Transverse colon (tissue), 4 donors: ENCODE measurements around the gene SNRK. TPM values are rescaled to one million over a fixed set of nuclear protein-coding genes. Genes with fewer than 3 reads are reported as not detected.

ENCODE experiments used
- DNase-seq: peaks from one replicate; pipeline ENCODE4 v3.0.0-alpha.2; 2019
- H3K27ac ChIP-seq, 4 donors: fragments of 200-600 bp; sonication (generic); 2 replicates each; pipeline ENCODE4 v1.5.1; 2016 to 2018; ENCODE audit warnings: inconsistent platforms in 4 of 4
- H3K27me3 ChIP-seq: fragments of 200-600 bp; sonication (generic); 2 replicates; pipeline ENCODE4 v1.5.1; 2017; ENCODE audit warnings: inconsistent platforms
- H3K36me3 ChIP-seq, 4 donors: fragments of 200-600 bp; sonication (generic); 2 replicates each; pipeline ENCODE4 v1.5.1; 2017 to 2019; ENCODE audit warnings: inconsistent platforms in 4 of 4
- H3K4me1 ChIP-seq, 4 donors: fragments of 200-600 bp; sonication (generic); 2 replicates each; pipeline ENCODE4 v1.5.1; 2017 to 2020; ENCODE audit warnings: inconsistent platforms in 4 of 4
- H3K4me3 ChIP-seq, 4 donors: fragments of 200-600 bp; sonication (generic); 1 replicate in 1 of 4; 2 replicates in 3 of 4; pipeline versions ENCODE4 v1.5.1 to v1.6.1; 2017 to 2019; ENCODE audit warnings: inconsistent platforms in 4 of 4
- H3K9me3 ChIP-seq, 2 donors: fragments of 200-600 bp; sonication (generic); 2 replicates each; pipeline ENCODE4 v1.5.1; 2017 to 2019; ENCODE audit warnings: inconsistent platforms in 2 of 2
- CTCF ChIP-seq, 5 experiments: fragments of 200-600 bp in 3 of 5; fragments of 450-650 bp in 2 of 5; sonication (generic) in 3 of 5; IDR thresholded peaks; 1 replicate in 2 of 5; 2 replicates in 3 of 5; pipeline ENCODE4 v1.5.1; 2016 to 2017; ENCODE audit warnings: antibody characterized with exemption in 5 of 5, inconsistent platforms in 3 of 5, mild to moderate bottlenecking in 2 of 5, moderate library complexity in 1 of 5
- EP300 ChIP-seq: sonication (generic); formaldehyde crosslinking; IDR thresholded peaks from one replicate; pipeline ENCODE4 v1.6.1; 2017; ENCODE audit warnings: antibody characterized with exemption, low read depth
- POLR2A ChIP-seq: fragments of 450-650 bp; IDR thresholded peaks from one replicate; pipeline ENCODE4 v1.6.1; 2016; ENCODE audit warnings: antibody characterized with exemption, mild to moderate bottlenecking, moderate library complexity
- POLR2AphosphoS5 ChIP-seq, 3 donors: sonication (generic); formaldehyde crosslinking; IDR thresholded peaks; one replicate each; pipeline ENCODE4 v1.6.1; 2016; ENCODE audit warnings: antibody characterized with exemption in 3 of 3
- WGBS, 2 donors: methylation state at CpG; one replicate each; pipeline ENCODE4 v1.1.5; 2018; ENCODE audit warnings: low coverage in 1 of 2; 5-methylcytosine and 5-hydroxymethylcytosine counted together
- in situ Hi-C, 4 donors: fragments of 200-750 bp; cut with MboI; loops; one replicate each; pipeline versions ENCODE4 v1.15.0 to v1.15.1; 2017; ENCODE audit warnings: low sequenced_read_pairs in 3 of 4, low pct_ligation_motif_present in 1 of 4, low pct_unique_long_range_greater_than_20kb in 1 of 4
- intact Hi-C: fragments of 100-400 bp; cut with DNase I; formaldehyde crosslinking; loops from one replicate; pipeline ENCODE4 v1.15.1; 2023; ENCODE audit warnings: low total_unique reads
- total RNA-seq, 4 donors: library from RNA; depleted of rRNA; stranded (reverse); fragments of >200 nt; gene quantifications; one replicate each; pipeline ENCODE4 v1.1.0, GENCODE V29; 2016

The SNRK gene
- total RNA-seq, 4 donors from 2014 or later: 29.9 to 43.3 (median 31.7) TPM

- intact Hi-C loops (no loop called here), in situ Hi-C loops (no loop called here)
- Histone ChIP-seq H3K4me1 (peaks cover 0 to 3% (median 0%) of the 10 kb centered on the region in 4 donors), H3K9me3 (peaks cover 37 to 44% of the 10 kb centered on the region in 2 donors), H3K27me3 (no peaks in the 10 kb centered on the region), H3K36me3 (peaks cover 0 to 86% (median 37%) of the 10 kb centered on the region in 4 donors), H3K4me3 (no peak overlapping the region), H3K27ac (no peak overlapping the region)
- no peak for DNase-seq
- WGBS, 2 donors: 93 to 95% methylated on average over 2 of the region's 2 CpGs
- TF ChIP-seq CTCF (IDR thresholded peaks at IDR 0.05) (no peak), EP300 (no peak), POLR2A (no peak), POLR2AphosphoS5 (IDR thresholded peaks at IDR 0.05) (no peak)
Observed at GRCh38 chr3:43338295-43338694, 52.0 kb downstream of the SNRK start.

GRCh38 chr3:43340403-43340802 lies 54.1 kb downstream of the SNRK start:
- intact Hi-C loops (no loop called here), in situ Hi-C loops (no loop called here)
- no peak overlapping the region for H3K27ac ChIP-seq
- peaks cover 0 to 83% (median 36%) of the 10 kb centered on the region in 4 donors for H3K36me3 ChIP-seq
- no peaks in the 10 kb centered on the region for H3K27me3 ChIP-seq
- 96 to 97% methylated on average over 7 of the region's 7 CpGs for WGBS, 2 donors
- H3K4me1 ChIP-seq: peaks cover 0 to 10% (median 2%) of the 10 kb centered on the region in 4 donors
- DNase-seq: no peak
- TF ChIP-seq POLR2A (no peak), EP300 (no peak), CTCF (IDR thresholded peaks at IDR 0.05) (no peak), POLR2AphosphoS5 (IDR thresholded peaks at IDR 0.05) (no peak)
- H3K4me3 ChIP-seq: no peak overlapping the region
- peaks cover 34 to 40% of the 10 kb centered on the region in 2 donors for H3K9me3 ChIP-seq

GRCh38 chr3:43341788-43342187 lies 55.4 kb downstream of the SNRK start:
- no peak for TF ChIP-seq CTCF (IDR thresholded peaks at IDR 0.05)
- TF ChIP-seq POLR2A: no peak
- no peak for TF ChIP-seq EP300
- in situ Hi-C loops (no loop called here), intact Hi-C loops (no loop called here)
- Histone ChIP-seq H3K9me3 (peaks cover 24 to 26% of the 10 kb centered on the region in 2 donors), H3K4me1 (peaks cover 0 to 11% (median 2%) of the 10 kb centered on the region in 4 donors), H3K27ac (no peak overlapping the region), H3K27me3 (no peaks in the 10 kb centered on the region), H3K36me3 (peaks cover 0 to 72% (median 36%) of the 10 kb centered on the region in 4 donors), H3K4me3 (no peak overlapping the region)
- WGBS, 2 donors: 75 to 81% methylated on average over 2 of the region's 2 CpGs
- no peak for DNase-seq

GRCh38 chr3:43343185-43343584 lies 56.8 kb downstream of the SNRK start:
- peaks cover 0 to 72% (median 35%) of the 10 kb centered on the region in 4 donors for H3K36me3 ChIP-seq

More at GRCh38 chr3:43343185-43343584, 56.8 kb downstream of the SNRK start:
- peaks cover 0 to 11% (median 2%) of the 10 kb centered on the region in 4 donors for H3K4me1 ChIP-seq
- no peak overlapping the region for H3K4me3 ChIP-seq
- no peak for DNase-seq
- H3K9me3 ChIP-seq: peaks cover 10 to 12% of the 10 kb centered on the region in 2 donors
- no peak overlapping the region for H3K27ac ChIP-seq
- in situ Hi-C loops: no loop called here
- H3K27me3 ChIP-seq: no peaks in the 10 kb centered on the region
- TF ChIP-seq EP300 (no peak), POLR2AphosphoS5 (IDR thresholded peaks at IDR 0.05) (no peak), CTCF (IDR thresholded peaks at IDR 0.05) (no peak), POLR2A (no peak)
- intact Hi-C loops: no loop called here
- WGBS, 2 donors: 73 to 78% methylated on average over 4 of the region's 4 CpGs
